GM23248 (cell line): ENCODE data around the gene SHOC1.

Experiments
- EZH2 ChIP-seq: fragments of 200-600 bp; sonication (generic); IDR thresholded peaks from 2 replicates; pipeline ENCODE4 v1.6.1; 2018; ENCODE audit warnings: antibody characterized with exemption, mild to moderate bottlenecking; ENCODE audit not compliant: insufficient read depth, poor library complexity, severe bottlenecking
- EZH2phosphoT487 ChIP-seq: fragments of 200-600 bp; sonication (generic); IDR thresholded peaks from 2 replicates; pipeline ENCODE4 v1.6.1; 2018; ENCODE audit warnings: antibody characterized with exemption, moderate library complexity, mild to moderate bottlenecking, low read depth; ENCODE audit not compliant: insufficient read depth

- TF ChIP-seq EZH2 (no peak), EZH2phosphoT487 (no peak)
These were observed 9.2 kb upstream of the SHOC1 start for GRCh38 chr9:111803924-111804323.
